ENCODE measurements around the gene GATAD2A. TPM values are rescaled to one million over a fixed set of nuclear protein-coding genes. Genes with fewer than 3 reads are reported as not detected.

GATAD2A gene
- total and polyA plus RNA-seq, 10 of the 15 experiments (the other 5 are each of a cell fraction or from before 2014, with no cell fraction given) = 2.6 to 173 (median 32.0) TPM

DNA sequence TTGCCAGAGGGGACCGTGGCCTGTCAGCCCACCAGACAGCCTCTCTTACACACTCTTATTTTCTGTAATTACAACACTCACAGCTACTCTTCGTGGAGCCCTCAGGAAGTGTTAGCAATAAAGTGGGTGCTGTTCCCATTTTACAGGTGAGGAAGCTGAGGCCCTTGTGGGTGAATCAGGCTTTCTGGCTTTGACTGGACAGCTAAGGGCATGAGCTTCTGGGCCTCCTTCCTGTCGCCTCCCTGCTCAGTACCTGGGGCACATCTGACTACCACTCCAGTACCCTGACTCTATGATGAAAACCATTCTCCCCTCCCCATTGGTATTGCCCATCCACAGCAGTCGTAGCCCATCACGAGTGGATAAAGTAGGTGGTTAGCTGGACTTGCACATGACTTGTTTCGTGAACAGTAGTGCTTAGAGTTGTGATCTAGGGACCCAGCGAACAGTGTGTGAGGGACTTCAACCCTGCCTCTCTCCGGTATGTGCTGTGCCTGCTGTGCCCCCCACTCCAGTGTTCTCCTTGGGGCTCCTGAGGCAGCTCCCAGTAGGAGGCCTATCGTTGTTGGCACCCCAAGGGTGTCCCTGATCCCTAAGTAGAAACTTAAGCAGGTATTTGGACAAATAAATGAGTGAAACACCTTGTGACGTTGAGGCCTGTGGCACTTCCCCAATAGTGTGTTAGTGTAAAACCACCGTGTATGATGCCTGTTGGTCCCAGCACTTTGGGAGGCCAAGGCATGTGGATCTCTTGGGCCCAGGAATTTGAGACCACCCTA is 38.6 kb downstream of the GATAD2A start:
- TF ChIP-seq NFYA (IDR thresholded peaks at IDR 0.05; ENCODE audit: borderline replicate concordance, low read depth, low read length) = no peak
- TF ChIP-seq TCF12 (IDR thresholded peaks at IDR 0.05; ENCODE audit: low read depth, low read length) = no peak
- peak; percentile 26 for TF ChIP-seq RUNX3 (IDR thresholded peaks at IDR 0.05; ENCODE audit: low read length)
- TF ChIP-seq, protein P1, sequence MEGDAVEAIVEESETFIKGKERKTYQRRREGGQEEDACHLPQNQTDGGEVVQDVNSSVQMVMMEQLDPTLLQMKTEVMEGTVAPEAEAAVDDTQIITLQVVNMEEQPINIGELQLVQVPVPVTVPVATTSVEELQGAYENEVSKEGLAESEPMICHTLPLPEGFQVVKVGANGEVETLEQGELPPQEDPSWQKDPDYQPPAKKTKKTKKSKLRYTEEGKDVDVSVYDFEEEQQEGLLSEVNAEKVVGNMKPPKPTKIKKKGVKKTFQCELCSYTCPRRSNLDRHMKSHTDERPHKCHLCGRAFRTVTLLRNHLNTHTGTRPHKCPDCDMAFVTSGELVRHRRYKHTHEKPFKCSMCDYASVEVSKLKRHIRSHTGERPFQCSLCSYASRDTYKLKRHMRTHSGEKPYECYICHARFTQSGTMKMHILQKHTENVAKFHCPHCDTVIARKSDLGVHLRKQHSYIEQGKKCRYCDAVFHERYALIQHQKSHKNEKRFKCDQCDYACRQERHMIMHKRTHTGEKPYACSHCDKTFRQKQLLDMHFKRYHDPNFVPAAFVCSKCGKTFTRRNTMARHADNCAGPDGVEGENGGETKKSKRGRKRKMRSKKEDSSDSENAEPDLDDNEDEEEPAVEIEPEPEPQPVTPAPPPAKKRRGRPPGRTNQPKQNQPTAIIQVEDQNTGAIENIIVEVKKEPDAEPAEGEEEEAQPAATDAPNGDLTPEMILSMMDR (IDR thresholded peaks at IDR 0.05 in 2 of 3, conservative IDR thresholded peaks at IDR 0.05 in 1 of 3; ENCODE audit: control insufficient read depth in 2 of 3, extremely low read depth in 1 of 3, insufficient read depth in 1 of 3, low read depth in 3 of 3, low read length in 3 of 3) = no peak
- no peak for TF ChIP-seq YY1 (IDR thresholded peaks at IDR 0.05; ENCODE audit: low read depth, low read length)
- TF ChIP-seq RELA (IDR thresholded peaks at IDR 0.05; ENCODE audit: borderline replicate concordance, partially characterized antibody) = no peak
- TF ChIP-seq SRF (IDR thresholded peaks at IDR 0.05; ENCODE audit: low read depth in 2 of 2, low read length in 2 of 2) = no peak
- no peak for TF ChIP-seq RBBP5 (conservative IDR thresholded peaks at IDR 0.05)
- TF ChIP-seq KDM1A (IDR thresholded peaks at IDR 0.05; ENCODE audit: borderline replicate concordance) = 0 out of 2 replicates have a peak, but pooled peaks have one; percentile 28
- 0 out of 2 replicates have a peak, but pooled peaks have one; percentile 14 for TF ChIP-seq ZNF207 (IDR thresholded peaks at IDR 0.05; ENCODE audit: borderline replicate concordance)
- Histone ChIP-seq H2AFZ (ENCODE audit: control insufficient read depth, low read depth, low read length) (no peak overlapping the region), H3K4me1 (ENCODE audit: control insufficient read depth, insufficient read depth, low read length) (peaks cover 47% of the 10 kb centered on the region), H3K27ac (ENCODE audit: control insufficient read depth, insufficient read depth) (peak overlapping the region; percentile 82), H3K36me3 (ENCODE audit: control insufficient read depth in 2 of 2, insufficient read depth in 2 of 2, low read length in 1 of 2) (peaks cover 7 to 13% of the 10 kb centered on the region in 2 experiments), H3K9me3 (replicated peaks; ENCODE audit: control insufficient read depth, insufficient read depth, low read length) (peaks cover 5% of the 10 kb centered on the region; the same call in 2 of the 3 replicates), H3K79me2 (ENCODE audit: control insufficient read depth, insufficient read depth, low read length) (peaks cover 72% of the 10 kb centered on the region), H3K27me3 (replicated peaks in 1 of 2; ENCODE audit: control insufficient read depth in 2 of 2, insufficient read depth in 2 of 2, low read length in 1 of 2) (no peaks in the 10 kb centered on the region), H3K9ac (ENCODE audit: control insufficient read depth, insufficient read depth, low read length) (0 out of 2 replicates have a peak overlapping the region, but pooled peaks have one; percentile 34), H3K4me2 (ENCODE audit: control insufficient read depth, insufficient read depth) (peak overlapping the region; percentile 75), H3K4me3 (0 out of 2 replicates have a peak overlapping the region, but pooled peaks have one; percentile 3), H4K20me1 (ENCODE audit: control insufficient read depth, insufficient read depth) (peaks cover 5% of the 10 kb centered on the region; the same call in 1 of the 2 replicates)
- in situ Hi-C loops (cut with MboI) = no loop called here
- no peak for FAIRE-seq
- SMC1A ChIA-PET (ENCODE audit: uncharacterized antibody, unreplicated experiment) = interaction anchor here (0.7 to 4.8 kb wide), 6 partner anchors 10 to 39 kb away, joined by 3 to 21 read pairs (median 4); partner anchors contain the start of gene GATAD2A
- no peak for DNase-seq (ENCODE audit: low read depth, low spot score)
- WGBS (ENCODE audit: insufficient coverage, insufficient replicate concordance, low lambda C conversion rate, missing lambda C conversion rate) = 28% methylated on average over 11 of the region's 11 CpGs
- CTCF ChIA-PET = interaction anchor here (0.8 to 1.8 kb wide), 4 partner anchors 36 to 77 kb away, joined by 3 to 5 read pairs (median 4); no protein-coding TSS in a partner anchor
- BruUV-seq (replicated peaks) = no TSS peak
- intact Hi-C loops (cut with micrococcal nuclease; ENCODE audit: unreplicated experiment) = no loop called here
- RAD21 ChIA-PET (ENCODE audit: unreplicated experiment) = interaction anchor here (0.7 to 1.7 kb wide), 6 partner anchors 14 to 941 kb away, joined by 3 to 5 read pairs (median 4); no protein-coding TSS in a partner anchor
- peak; percentile 24 for ATAC-seq
- POLR2A ChIA-PET = interaction anchor here (0.7 to 2.7 kb wide), 5 partner anchors 15 to 73 kb away, joined by 3 to 7 read pairs (median 4); partner anchors contain the start of gene GATAD2A

Measured in GM12878 (cell line).